Measurements from ENCODE around the gene TLX3.
A peak's percentile ranks its signal among the peaks of the same experiment; 100 is the strongest.

The TLX3 gene

GRCh38 chr5:171308453-171309275, at the start of gene TLX3:
Gene TLX3 (plus strand): TSS chr5:171309248. CDS start chr5:171309366, 118 bp downstream.
- H3K4me3 ChIP-seq: 0 out of 2 replicates have a peak within 1 kb of the TSS, but pooled peaks have one; percentile 22
- H4K20me1 ChIP-seq: no peaks in the 10 kb centered on the region
- no peak within 1 kb of the TSS for H3K27ac ChIP-seq
- no peak within 1 kb of the TSS for H3K4me2 ChIP-seq
- no peak for TF ChIP-seq Cebpa-rat (IDR thresholded peaks at IDR 0.05)
- H3K4me1 ChIP-seq: no peaks in the 10 kb centered on the region
- no peaks in the 10 kb centered on the region for H3K36me3 ChIP-seq
- H3K9ac ChIP-seq: no peak within 1 kb of the TSS
- peaks cover 41% of the 10 kb centered on the region for H3K27me3 ChIP-seq
- H3K9me3 ChIP-seq: peaks cover 66% of the 10 kb centered on the region

- TF ChIP-seq Cebpa-rat (IDR thresholded peaks at IDR 0.05): no peak
- Histone ChIP-seq H3K9me3 (no peaks in the 10 kb centered on the region), H3K27me3 (no peaks in the 10 kb centered on the region), H3K4me3 (no peak overlapping the region), H3K36me3 (no peaks in the 10 kb centered on the region), H3K4me2 (no peak overlapping the region), H4K20me1 (no peaks in the 10 kb centered on the region), H3K4me1 (0 out of 2 replicates have a peak, but pooled peaks cover 5% of the 10 kb centered on the region), H3K27ac (no peak overlapping the region), H3K9ac (no peak overlapping the region)
These were observed 47.7 kb upstream of the TLX3 start for GRCh38 chr5:171261361-171261760.

GRCh38 chr5:171261904-171262303, 47.1 kb upstream of the TLX3 start:
- TF ChIP-seq Cebpa-rat (IDR thresholded peaks at IDR 0.05): no peak
- Histone ChIP-seq H4K20me1 (no peaks in the 10 kb centered on the region), H3K9ac (no peak overlapping the region), H3K4me1 (0 out of 2 replicates have a peak, but pooled peaks cover 5% of the 10 kb centered on the region), H3K4me3 (no peak overlapping the region), H3K27me3 (no peaks in the 10 kb centered on the region), H3K27ac (no peak overlapping the region), H3K4me2 (no peak overlapping the region), H3K36me3 (no peaks in the 10 kb centered on the region), H3K9me3 (no peaks in the 10 kb centered on the region)

DNA sequence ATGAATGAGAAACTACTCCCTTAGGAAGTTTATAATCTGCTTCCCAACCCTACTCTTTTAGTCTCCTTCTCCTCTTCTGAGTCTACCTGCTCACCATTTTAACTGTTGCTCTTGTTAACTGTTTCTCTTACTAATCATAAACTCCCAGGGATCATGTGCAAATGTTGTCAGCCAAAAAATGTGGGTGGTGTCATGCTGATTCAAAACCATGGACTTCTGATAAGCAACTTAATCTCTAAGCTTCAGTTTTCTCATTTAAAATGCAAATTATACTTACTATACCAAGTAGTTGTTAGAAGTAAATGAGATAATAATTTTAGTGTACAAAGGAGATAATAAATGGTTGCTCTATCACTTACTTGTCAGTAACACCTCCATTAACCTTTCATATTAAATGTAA, 45.9 kb upstream of the TLX3 start:
- Histone ChIP-seq H3K4me3 (no peak overlapping the region), H3K27me3 (no peaks in the 10 kb centered on the region), H3K27ac (no peak overlapping the region), H3K36me3 (no peaks in the 10 kb centered on the region), H3K4me1 (0 out of 2 replicates have a peak, but pooled peaks cover 5% of the 10 kb centered on the region), H4K20me1 (no peaks in the 10 kb centered on the region), H3K9ac (no peak overlapping the region), H3K9me3 (no peaks in the 10 kb centered on the region), H3K4me2 (no peak overlapping the region)
- TF ChIP-seq Cebpa-rat (IDR thresholded peaks at IDR 0.05): no peak

DNA sequence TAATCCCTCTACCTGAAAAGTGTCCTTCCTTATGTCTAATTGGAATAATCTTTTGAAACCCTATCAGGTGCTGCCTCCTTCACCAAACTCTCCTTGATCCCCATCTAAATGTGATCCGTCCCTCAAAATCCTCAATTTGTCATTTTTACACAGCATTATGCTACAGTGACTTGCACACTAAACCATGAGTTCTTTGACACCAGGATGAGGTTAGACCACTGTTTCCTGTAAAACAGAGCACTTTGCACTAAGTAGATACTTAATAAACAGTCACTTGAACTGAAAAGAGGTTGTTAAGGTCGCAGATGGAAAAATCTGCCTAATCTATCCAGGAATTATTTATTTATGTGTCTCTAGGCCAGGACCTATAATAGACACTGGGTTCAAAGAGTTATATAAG, 44.2 kb upstream of the TLX3 start:
- H4K20me1 ChIP-seq: no peaks in the 10 kb centered on the region
- H3K27ac ChIP-seq: no peak overlapping the region
- no peaks in the 10 kb centered on the region for H3K27me3 ChIP-seq
- no peak overlapping the region; the same call in 1 of the 2 replicates for H3K4me2 ChIP-seq
- H3K4me3 ChIP-seq: no peak overlapping the region
- 0 out of 2 replicates have a peak, but pooled peaks cover 5% of the 10 kb centered on the region for H3K4me1 ChIP-seq
- H3K36me3 ChIP-seq: no peaks in the 10 kb centered on the region
- no peaks in the 10 kb centered on the region for H3K9me3 ChIP-seq
- no peak for TF ChIP-seq Cebpa-rat (IDR thresholded peaks at IDR 0.05)
- no peak overlapping the region for H3K9ac ChIP-seq

GRCh38 chr5:171268700-171269620, 40.1 kb upstream of the TLX3 start:
- H3K9me3 ChIP-seq: no peaks in the 10 kb centered on the region
- no peaks in the 10 kb centered on the region for H3K36me3 ChIP-seq
- H3K4me2 ChIP-seq: no peak overlapping the region
- H3K27ac ChIP-seq: no peak overlapping the region
- H3K9ac ChIP-seq: no peak overlapping the region
- H3K4me1 ChIP-seq: 0 out of 2 replicates have a peak, but pooled peaks cover 5% of the 10 kb centered on the region
- TF ChIP-seq Cebpa-rat (IDR thresholded peaks at IDR 0.05): no peak
- H3K27me3 ChIP-seq: no peaks in the 10 kb centered on the region
- no peak overlapping the region for H3K4me3 ChIP-seq
- no peaks in the 10 kb centered on the region for H4K20me1 ChIP-seq

DNA sequence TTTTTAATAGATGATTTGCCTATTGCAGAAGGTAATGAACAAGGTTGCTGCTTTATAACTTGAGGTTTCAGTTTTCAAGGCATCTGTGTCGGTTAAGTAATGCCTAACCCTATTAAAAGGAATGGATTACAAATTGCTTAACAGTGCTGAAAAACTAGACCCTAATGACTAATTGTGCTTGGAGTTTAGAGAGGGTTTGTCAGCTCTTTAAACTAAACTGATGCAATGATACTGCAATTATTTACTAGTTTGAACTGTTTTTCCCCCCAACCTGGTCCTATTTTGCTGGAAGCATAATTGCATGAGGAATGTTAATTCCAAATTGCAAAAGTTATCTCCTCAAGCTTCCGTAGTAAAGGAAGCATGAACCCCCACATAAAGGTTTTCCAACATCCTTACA, 39.3 kb upstream of the TLX3 start:
- no peak overlapping the region for H3K27ac ChIP-seq
- H3K27me3 ChIP-seq: no peaks in the 10 kb centered on the region
- H3K4me2 ChIP-seq: no peak overlapping the region
- TF ChIP-seq Cebpa-rat (IDR thresholded peaks at IDR 0.05): no peak
- no peaks in the 10 kb centered on the region for H4K20me1 ChIP-seq
- H3K4me3 ChIP-seq: no peak overlapping the region
- H3K36me3 ChIP-seq: no peaks in the 10 kb centered on the region
- H3K9ac ChIP-seq: no peak overlapping the region
- 0 out of 2 replicates have a peak, but pooled peaks cover 5% of the 10 kb centered on the region for H3K4me1 ChIP-seq
- no peaks in the 10 kb centered on the region for H3K9me3 ChIP-seq

DNA sequence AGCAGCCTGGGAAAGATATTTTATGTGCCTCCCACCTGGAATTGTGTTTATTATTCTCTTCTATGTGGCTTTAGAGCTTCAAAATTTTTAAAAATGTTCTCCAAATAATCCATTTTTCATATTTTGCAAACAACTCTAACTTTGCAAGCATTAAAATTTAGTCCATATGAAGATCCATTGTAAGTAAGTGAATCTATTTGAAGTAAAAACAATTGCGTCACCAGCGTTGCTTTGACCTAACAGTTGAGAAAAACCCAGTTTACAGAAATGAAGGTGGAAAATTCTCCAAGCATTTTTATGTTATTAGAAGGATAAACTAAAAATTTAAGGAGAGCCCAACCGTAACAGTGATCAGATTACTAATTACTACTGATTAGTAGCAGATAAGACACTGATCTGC, 38.9 kb upstream of the TLX3 start:
- no peaks in the 10 kb centered on the region for H3K9me3 ChIP-seq
- H3K4me1 ChIP-seq: 0 out of 2 replicates have a peak, but pooled peaks cover under 1% of the 10 kb centered on the region
- H4K20me1 ChIP-seq: no peaks in the 10 kb centered on the region
- no peaks in the 10 kb centered on the region for H3K27me3 ChIP-seq
- no peak overlapping the region for H3K4me2 ChIP-seq
- H3K9ac ChIP-seq: no peak overlapping the region
- H3K27ac ChIP-seq: no peak overlapping the region
- no peak overlapping the region for H3K4me3 ChIP-seq
- no peak for TF ChIP-seq Cebpa-rat (IDR thresholded peaks at IDR 0.05)
- H3K36me3 ChIP-seq: no peaks in the 10 kb centered on the region

GRCh38 chr5:171271798-171272197, 37.2 kb upstream of the TLX3 start:
- Histone ChIP-seq H3K4me2 (no peak overlapping the region), H3K4me3 (no peak overlapping the region), H3K27ac (no peak overlapping the region), H4K20me1 (no peaks in the 10 kb centered on the region), H3K9ac (no peak overlapping the region), H3K27me3 (no peaks in the 10 kb centered on the region), H3K36me3 (no peaks in the 10 kb centered on the region), H3K9me3 (no peaks in the 10 kb centered on the region), H3K4me1 (no peaks in the 10 kb centered on the region)
- no peak for TF ChIP-seq Cebpa-rat (IDR thresholded peaks at IDR 0.05)
